SK-N-DZ (cell line): Measurements from ENCODE around the gene FMNL1.
"Not testable (repeated sequence)": the region's sequence is repeated elsewhere in the genome, so short reads cannot be mapped to it uniquely, and the experiment has no call there.

ENCODE experiments used
- DNase-seq: peaks from one replicate; pipeline ENCODE4 v3.0.0-alpha.2; 2015; ENCODE audit warnings: low spot score

Gene FMNL1

DNA sequence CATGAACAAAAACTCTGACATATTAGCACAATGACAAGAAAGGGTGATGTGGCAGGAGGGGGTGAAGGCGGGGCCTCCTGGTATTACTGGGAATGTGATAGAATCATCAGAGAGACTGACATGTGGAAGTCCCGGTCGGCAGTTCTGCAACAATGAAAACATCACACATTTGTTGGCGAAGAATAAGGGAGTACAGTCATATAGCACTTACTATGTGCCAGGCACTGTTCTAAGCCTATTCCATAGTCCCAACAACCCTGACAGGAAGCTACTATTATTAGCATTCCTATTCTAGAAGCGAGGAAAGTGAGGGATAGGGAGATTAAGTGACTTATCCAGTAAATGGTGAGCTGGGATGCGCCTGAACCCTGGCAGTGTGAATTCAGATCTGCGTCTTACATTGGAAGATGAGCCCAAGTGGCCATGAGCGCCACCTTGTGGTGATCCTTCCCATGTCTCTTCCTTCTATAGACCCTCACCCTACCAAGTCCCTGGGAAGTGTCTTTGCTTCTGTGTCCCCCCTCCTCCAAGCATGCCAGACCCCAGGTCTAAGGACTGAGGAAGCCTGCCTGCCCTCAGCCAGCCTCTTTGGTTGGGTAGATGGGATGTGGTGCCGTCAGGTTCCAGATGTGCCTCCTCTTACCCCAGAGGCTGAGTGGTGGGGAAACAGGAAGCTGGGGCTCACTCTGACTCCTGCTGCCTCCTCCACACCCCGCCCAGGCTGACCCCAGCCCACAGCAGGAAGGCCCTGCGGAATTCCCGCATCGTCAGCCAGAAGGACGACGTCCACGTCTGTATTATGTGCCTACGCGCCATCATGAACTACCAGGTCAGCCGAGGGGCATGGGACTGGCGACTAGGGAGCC is 14.0 kb downstream of the FMNL1 start:
- DNase-seq: peak; percentile 82

DNA sequence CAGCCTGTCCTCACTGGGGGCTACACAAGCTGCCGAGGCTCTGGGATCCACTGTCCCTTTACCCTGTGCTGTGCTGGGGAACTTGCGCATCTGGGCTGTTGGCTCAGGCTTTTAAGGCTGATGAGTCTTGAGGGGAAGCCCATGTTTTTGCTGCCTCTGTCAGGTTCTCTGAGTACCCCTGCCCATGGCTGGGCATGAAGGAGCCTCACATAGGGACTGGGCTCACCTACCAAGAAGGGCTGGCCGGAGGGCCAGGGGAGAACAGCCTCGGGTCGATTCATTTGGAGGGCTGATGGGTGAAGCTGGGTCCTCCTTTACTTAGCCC is 14.6 kb downstream of the FMNL1 start:
- DNase-seq: no peak

GRCh38 chr17:45237686-45238085 is 16.0 kb downstream of the FMNL1 start:
- no peak for DNase-seq

DNA sequence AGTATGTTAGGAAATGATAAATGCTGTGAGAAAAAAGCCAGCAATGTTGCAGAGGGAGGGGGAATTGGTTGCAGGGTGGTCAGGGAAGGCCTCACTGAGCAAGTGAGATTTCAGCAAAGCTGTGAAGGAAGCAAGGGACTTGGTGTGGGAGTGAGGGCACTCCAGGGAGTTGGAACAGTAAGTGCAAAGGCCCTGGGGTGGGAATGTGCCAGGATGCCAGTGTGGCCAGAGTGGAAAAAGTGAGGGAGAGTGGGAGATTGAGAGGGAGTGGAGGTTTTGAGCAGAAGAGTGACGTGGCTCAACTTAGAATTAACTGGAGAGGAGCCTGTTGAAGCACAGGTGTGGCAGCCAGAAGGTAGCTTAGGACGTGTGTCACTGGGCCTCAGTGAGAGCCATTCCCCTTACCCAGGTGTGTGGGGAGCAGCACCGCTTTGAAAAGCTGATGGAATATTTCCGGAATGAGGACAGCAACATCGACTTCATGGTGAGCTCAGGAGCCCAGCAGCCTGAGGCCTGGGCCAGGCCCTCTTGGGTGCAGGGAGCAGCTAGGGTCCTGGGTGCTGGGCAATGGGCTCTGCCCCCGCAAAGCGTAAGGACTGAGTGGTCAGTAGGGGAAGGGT is 16.6 kb downstream of the FMNL1 start:
- DNase-seq: no peak

DNA sequence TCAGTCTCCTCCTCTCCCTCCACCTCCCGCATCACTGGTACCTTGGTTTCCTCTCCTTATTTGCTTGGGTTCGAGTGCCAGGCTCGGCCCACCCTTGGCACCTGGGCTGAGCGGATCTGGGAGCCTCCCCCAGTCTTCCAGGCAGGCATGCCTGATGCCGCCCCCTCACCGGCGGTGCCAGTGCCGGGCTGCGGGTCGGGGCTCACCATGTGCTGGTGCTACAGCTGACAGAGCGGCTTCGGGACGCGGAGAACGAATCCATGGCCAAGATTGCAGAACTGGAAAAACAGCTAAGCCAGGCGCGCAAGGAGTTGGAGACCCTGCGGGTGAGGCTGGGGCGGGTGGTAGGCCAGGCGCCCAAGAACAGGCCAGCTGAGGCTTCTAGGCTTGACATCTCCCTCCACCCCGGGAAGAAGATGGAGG is 19.2 kb downstream of the FMNL1 start:
- no peak for DNase-seq

GRCh38 chr17:45241328-45242028 is 19.8 kb downstream of the FMNL1 start:
- DNase-seq: peak; percentile 49

- DNase-seq: no peak
Measured at GRCh38 chr17:45242029-45242414, 20.3 kb downstream of the FMNL1 start.

- DNase-seq: no peak
Measured at GRCh38 chr17:45243750-45244149, 22.1 kb downstream of the FMNL1 start.

DNA sequence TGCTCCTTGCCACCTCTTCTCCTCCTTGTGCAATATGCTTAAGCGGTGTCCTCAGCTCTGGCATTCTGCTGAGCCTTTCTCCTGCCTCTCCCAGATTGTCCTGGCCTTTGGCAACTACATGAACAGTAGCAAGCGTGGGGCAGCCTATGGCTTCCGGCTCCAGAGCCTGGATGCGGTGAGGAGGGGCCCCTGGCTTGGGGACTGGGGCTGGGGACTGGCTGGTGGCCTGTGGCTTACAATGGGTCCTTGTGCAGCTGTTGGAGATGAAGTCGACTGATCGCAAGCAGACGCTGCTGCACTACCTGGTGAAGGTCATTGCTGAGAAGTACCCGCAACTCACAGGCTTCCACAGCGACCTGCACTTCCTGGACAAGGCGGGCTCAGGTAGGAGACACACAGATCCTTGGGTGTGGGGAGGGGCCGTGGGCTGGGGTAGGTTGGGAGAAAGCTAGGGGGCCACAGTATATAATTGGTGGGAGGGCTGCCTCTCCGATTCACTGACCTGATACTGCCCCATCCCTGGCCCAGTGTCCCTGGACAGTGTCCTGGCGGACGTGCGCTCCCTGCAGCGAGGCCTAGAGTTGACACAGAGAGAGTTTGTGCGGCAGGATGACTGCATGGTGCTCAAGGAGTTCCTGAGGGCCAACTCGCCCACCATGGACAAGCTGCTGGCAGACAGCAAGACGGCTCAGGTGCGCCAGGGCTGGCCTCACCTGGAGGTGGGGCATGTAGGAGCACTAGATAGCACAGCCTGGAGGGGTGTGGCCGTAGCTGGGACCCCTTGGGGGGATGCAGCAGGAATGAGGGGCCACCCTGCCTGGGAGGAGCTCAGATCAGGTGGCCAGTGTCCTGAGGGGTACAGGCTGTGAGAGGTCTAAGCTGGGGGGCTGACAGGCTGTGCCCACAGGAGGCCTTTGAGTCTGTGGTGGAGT is 23.3 kb downstream of the FMNL1 start:
- DNase-seq: no peak

GRCh38 chr17:45246338-45246737 is 24.7 kb downstream of the FMNL1 start:
- no peak for DNase-seq

DNA sequence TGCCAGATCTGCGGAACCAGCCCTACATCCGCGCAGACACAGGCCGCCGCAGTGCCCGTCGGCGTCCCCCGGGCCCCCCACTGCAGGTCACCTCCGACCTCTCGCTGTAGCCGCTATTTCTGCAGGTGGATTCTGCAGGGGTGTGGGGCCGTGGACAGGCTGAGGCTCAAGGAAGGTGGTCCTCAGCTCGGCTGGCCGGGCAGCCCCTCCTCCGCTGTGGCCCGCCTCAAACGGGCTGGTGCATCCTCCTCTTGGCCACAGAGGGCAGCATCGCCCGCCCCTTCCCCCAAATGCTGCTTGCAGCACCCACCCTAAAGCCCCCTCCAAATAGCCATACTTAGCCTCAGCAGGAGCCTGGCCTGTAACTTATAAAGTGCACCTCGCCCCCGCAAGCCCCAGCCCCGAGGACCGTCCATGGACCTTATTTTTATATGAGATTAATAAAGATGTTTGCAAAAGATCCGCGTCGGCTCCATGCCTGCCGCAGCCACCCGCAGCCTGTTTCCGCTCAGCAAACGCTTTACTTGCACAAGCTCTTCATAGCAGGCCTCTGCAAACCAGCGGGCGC is 25.3 kb downstream of the FMNL1 start:
- DNase-seq: peak; percentile 69

GRCh38 chr17:45247429-45248131 is 25.9 kb downstream of the FMNL1 start:
- peak; percentile 88 for DNase-seq

DNA sequence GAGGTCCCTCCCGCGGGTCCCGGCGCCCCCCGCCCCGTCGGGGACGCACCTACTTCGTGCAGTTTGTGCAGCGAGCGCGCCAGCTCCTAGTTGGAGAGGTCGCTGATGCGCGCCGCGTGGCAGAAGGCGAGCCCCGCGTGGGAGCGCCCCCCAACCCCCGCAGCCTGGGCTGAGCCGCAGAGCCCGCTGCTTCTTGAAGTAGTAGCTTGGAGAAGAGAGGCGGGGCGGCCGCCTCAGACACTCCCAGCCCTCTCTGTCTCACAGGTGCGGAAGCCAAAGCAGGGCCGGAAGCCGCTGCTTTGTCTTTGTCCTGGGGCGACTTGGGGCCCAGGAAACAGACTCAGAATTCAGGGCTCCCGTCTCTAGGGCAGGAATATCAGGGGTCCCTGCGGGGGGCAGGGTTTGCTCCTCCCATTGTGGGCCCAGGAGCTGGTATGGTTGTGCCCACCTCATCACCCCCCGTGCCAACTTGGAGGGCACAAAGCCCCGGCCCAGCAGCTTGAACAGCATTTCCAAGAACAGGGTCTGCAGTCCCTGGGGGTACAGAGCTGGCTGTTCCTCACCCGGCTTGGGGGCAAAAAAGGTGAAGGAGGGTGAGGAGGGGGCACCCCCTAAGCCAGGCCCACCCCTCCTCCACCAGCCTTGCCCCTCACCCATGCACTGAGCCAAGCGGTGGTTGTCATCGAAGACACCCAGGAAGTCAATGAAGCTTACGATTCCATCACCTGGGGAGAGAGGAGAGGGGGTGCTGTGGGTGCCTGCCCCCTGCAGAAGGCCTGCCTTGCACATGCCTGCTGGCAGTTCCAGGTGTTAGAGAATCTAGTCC is 26.7 kb downstream of the FMNL1 start:
- no peak for DNase-seq

DNA sequence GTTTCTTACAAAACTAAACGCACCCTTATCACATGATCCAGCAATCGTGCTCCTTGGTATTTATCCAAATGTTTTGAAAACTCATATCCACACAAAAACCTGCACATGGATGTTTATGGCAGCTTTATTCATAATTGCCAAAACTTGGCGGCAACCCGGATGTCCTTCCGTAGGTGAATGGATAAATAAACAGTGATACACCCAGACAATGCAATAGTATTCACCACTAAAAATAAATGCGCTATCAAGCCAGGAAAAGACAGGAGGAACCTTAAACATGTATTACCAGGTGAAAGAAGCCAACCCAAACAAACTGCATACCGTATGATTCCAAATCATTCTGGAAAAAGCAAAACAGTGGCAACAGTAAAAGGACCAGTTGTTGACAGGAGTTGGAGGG is 30.2 kb downstream of the FMNL1 start:
- no peak for DNase-seq

DNA sequence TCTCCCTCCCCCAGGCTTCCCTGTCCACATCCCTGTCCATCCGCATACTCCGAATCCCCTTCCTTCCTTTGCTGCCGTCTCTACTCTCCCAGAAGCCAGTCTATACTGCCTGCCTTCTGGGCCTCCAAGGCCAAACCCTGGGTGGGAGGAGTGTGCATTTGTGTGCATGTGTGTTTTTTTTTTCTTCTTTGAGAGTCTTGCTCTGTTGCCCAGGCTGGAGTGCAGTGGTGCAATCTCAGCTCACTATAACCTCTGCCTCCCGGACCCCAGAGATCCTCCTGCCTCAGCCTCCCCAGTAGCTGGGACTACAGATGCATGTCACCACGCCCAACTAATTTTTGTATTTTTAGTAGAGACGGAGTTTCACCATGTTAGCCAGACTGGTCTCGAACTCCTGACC is 31.6 kb downstream of the FMNL1 start:
- not testable (repeated sequence) for DNase-seq

GRCh38 chr17:45253879-45254278 is 32.2 kb downstream of the FMNL1 start:
- DNase-seq: no peak

DNA sequence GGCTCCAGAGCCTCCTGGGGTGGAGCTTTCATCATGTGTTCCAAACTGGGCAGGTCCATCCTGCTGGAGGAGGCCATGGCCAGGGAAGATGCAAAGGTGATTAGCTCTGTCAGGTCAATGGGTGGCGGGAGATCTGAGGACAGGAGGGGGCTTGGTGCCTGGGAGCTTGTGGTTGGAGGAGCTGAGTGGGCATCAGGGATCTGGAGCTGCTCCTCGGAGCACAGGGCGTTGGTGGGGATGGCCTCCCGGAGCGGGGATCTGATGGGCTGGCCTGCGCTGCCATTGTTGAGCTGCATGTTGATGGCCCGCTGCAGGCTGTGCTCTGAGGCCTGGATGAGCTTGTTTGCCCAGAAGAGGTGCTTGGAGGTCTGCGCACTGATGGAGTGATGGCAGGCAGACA is 33.7 kb downstream of the FMNL1 start:
- no peak for DNase-seq

DNA sequence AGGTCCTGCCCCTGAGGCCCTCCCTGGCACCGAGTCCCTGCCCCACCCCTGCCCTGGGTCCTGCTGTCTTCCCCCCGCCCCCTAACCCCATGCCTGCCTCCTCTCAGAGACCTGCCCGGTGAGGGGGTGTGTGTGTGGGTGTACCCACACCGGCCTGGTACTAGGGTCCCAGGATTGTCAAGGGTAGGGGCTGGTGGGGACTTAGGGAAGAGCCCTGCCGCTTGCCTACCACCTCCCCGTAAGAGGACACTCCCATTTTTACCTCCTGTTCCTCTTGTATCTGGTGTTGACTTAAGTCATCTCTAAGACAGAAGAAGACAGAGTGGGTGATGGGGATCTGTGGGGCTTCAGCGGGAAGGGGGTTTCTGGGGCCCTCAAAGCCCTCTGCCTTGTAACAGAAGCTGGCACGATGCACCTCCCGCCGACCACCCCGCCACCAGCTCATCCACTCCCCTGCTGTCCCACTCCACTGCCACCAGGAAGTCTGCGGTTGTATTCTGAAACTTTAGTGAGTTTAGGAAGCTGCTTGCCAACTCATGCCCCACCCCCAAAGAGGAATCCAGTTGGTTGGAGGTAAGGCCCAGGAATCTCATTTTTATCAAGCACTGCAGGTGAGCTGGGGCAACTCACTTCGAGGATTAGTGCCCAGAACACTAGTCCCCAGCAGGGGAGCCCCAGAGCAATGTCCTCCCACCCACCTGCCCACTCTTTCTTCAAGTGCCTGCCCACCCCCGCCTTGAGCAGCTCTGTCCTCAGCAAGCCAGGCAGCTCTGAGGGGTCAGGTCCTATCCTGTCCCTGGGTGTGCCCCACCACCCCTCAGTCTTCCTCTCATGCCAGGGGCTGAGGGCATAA is 34.7 kb downstream of the FMNL1 start:
- no peak for DNase-seq

DNA sequence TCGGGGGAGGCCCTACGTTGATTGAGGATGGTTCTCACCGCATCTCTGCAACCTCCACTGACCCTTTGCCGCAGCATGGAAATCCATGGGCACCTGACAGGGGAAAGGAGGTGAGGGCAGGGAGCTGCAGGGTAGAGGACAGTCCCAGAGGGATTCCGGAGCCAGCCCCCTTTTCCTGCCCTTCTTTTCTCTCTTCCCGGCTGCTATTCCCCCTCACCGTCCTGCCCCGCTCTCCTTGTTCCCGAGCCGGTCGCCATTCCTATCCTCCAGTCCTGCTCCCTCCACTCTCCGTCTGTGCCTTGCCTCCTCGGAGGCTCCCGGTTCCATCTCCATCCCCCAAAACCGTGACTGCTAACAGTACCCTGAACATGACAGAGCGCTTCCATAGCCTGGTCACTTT is 35.4 kb downstream of the FMNL1 start:
- DNase-seq: no peak
